HepG2 (cell line): ENCODE data around the gene STK40. TPM values are rescaled to one million over a fixed set of nuclear protein-coding genes. Genes with fewer than 3 reads are reported as not detected.

ENCODE experiments used
- BRCA1 ChIP-seq: sonication (generic); formaldehyde crosslinking; IDR thresholded peaks from 2 replicates; pipeline ENCODE4 v1.4.0; 2020; ENCODE audit warnings: missing genetic modification reagents
- DPF2 ChIP-seq: sonication (generic); formaldehyde crosslinking; IDR thresholded peaks from 2 replicates; pipeline ENCODE4 v1.4.0; 2020; ENCODE audit warnings: mild to moderate bottlenecking, low read depth, missing genetic modification reagents, borderline replicate concordance
- HMG20A ChIP-seq: IDR thresholded peaks from 2 replicates; pipeline ENCODE4 v1.6.1; 2016; ENCODE audit warnings: borderline replicate concordance
- HNF4G ChIP-seq, 2 experiments: sonication (generic) in 1 of 2; formaldehyde crosslinking in 1 of 2; IDR thresholded peaks; 2 replicates each; pipeline versions ENCODE4 v1.4.0 to v1.6.1; 2011 to 2020; ENCODE audit warnings: borderline replicate concordance in 2 of 2, low read depth in 2 of 2, mild to moderate bottlenecking in 2 of 2, low read length in 1 of 2, missing genetic modification reagents in 1 of 2, moderate library complexity in 1 of 2
- KDM3A ChIP-seq: IDR thresholded peaks from 2 replicates; pipeline ENCODE4 v1.6.1; 2018; ENCODE audit warnings: low read depth, missing compliant biosample characterization
- ONECUT2 ChIP-seq: sonication (generic); formaldehyde crosslinking; IDR thresholded peaks from 2 replicates; pipeline ENCODE4 v1.4.0; 2020; ENCODE audit warnings: missing genetic modification reagents
- PAX8 ChIP-seq: sonication (generic); formaldehyde crosslinking; IDR thresholded peaks from 2 replicates; pipeline ENCODE4 v1.8.0; 2022; ENCODE audit warnings: mild to moderate bottlenecking, missing genetic modification reagents, borderline replicate concordance
- RBAK ChIP-seq: sonication (generic); formaldehyde crosslinking; IDR thresholded peaks from 2 replicates; pipeline ENCODE4 v1.5.1; 2020; ENCODE audit warnings: mild to moderate bottlenecking, missing genetic modification reagents
- SALL2 ChIP-seq: sonication (generic); formaldehyde crosslinking; IDR thresholded peaks from 2 replicates; pipeline ENCODE4 v1.8.1; 2023; ENCODE audit warnings: mild to moderate bottlenecking, missing genetic modification reagents, inconsistent platforms
- SIX4 ChIP-seq: sonication (generic); formaldehyde crosslinking; IDR thresholded peaks from 2 replicates; pipeline ENCODE4 v1.4.0; 2020; ENCODE audit warnings: missing genetic modification reagents
- SMYD3 ChIP-seq: sonication (generic); formaldehyde crosslinking; IDR thresholded peaks from 2 replicates; pipeline ENCODE4 v1.8.1; 2023; ENCODE audit warnings: mild to moderate bottlenecking, missing genetic modification reagents
- TOPORS ChIP-seq: sonication (generic); formaldehyde crosslinking; IDR thresholded peaks from 2 replicates; pipeline ENCODE4 v1.8.0; 2023; ENCODE audit warnings: mild to moderate bottlenecking, missing genetic modification reagents
- ZNF138 ChIP-seq: sonication (generic); formaldehyde crosslinking; IDR thresholded peaks from 2 replicates; pipeline ENCODE4 v1.5.0; 2020; ENCODE audit warnings: mild to moderate bottlenecking, low read depth, missing genetic modification reagents
- ZNF713 ChIP-seq: sonication (generic); formaldehyde crosslinking; IDR thresholded peaks from 2 replicates; pipeline ENCODE4 v1.4.0; 2020; ENCODE audit warnings: mild to moderate bottlenecking, missing genetic modification reagents
- polyA plus RNA-seq, 8 experiments: library from polyadenylated mRNA; depleted of rRNA in 3 of 8; stranded (reverse) in 7 of 8; unstranded in 1 of 8; fragments of >200 nt; fragmentation: Illumina TruSeq in 4 of 8; extraction: Trizol in 4 of 8; gene quantifications; 2 replicates each; pipeline versions ENCODE4 v1.2.1 to v1.2.3, GENCODE V29; 2011 to 2016; ENCODE audit warnings: low read depth in 4 of 8, missing spikeins in 1 of 8, mixed read lengths in 1 of 8; ENCODE audit not compliant: insufficient read depth in 1 of 8
- total RNA-seq, 5 experiments: library from RNA; depleted of rRNA; stranded (reverse); fragments of >200 nt; fragmentation: Illumina TruSeq; extraction: Trizol; gene quantifications; 2 replicates each; pipeline ENCODE4 v1.2.3, GENCODE V29; 2016; ENCODE audit warnings: low read depth in 1 of 5
- TF ChIP-seq, protein P1 (sequence below): IDR thresholded peaks from 2 replicates; pipeline ENCODE4 v1.6.1; 2016; ENCODE audit warnings: mild to moderate bottlenecking
- TF ChIP-seq, protein P2 (sequence below): IDR thresholded peaks from 2 replicates; pipeline ENCODE4 v1.6.1; 2016; ENCODE audit warnings: mild to moderate bottlenecking, missing biosample characterization, missing genetic modification reagents
- TF ChIP-seq, protein P3 (sequence below): sonication (generic); formaldehyde crosslinking; IDR thresholded peaks from 2 replicates; pipeline ENCODE4 v1.4.0; 2020; ENCODE audit warnings: mild to moderate bottlenecking, missing genetic modification reagents, borderline replicate concordance
- TF ChIP-seq, protein P4 (sequence below): IDR thresholded peaks from 2 replicates; pipeline ENCODE4 v1.6.1; 2016; ENCODE audit warnings: low read depth, missing genetic modification reagents, missing compliant biosample characterization

The STK40 gene
- total and polyA plus RNA-seq, 2 of the 13 experiments (the other 11 are each of a cell fraction or from before 2014, with no cell fraction given): 33.8 to 35.1 TPM

DNA sequence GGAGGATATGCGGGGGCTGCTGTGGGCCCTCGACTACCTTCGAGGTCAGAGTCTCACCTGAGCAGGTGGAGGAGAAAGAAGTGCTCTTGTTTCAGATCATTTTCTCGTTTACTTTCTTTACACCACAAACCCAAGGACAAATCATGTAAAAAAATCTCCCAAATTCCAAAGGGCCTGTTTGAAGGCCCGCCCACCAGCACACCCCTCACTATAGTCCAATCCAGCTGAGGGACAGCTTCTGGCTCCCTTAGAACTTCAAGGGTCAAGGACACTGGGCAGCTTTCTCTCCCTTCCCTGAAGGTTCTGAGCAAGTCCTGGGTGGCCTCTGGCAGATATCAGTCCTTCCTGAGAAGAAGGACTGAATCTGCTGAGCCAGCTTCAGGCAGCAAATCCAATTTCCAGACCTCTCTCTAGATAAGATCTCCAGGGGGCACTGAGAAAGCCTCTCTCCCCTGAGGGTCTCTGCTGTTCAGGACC is 5.5 kb downstream of the STK40 start (continued):
- TF ChIP-seq, protein P1, sequence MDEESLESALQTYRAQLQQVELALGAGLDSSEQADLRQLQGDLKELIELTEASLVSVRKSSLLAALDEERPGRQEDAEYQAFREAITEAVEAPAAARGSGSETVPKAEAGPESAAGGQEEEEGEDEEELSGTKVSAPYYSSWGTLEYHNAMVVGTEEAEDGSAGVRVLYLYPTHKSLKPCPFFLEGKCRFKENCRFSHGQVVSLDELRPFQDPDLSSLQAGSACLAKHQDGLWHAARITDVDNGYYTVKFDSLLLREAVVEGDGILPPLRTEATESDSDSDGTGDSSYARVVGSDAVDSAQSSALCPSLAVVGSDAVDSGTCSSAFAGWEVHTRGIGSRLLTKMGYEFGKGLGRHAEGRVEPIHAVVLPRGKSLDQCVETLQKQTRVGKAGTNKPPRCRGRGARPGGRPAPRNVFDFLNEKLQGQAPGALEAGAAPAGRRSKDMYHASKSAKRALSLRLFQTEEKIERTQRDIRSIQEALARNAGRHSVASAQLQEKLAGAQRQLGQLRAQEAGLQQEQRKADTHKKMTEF (CRISPR knock-in tag): no peak
- TF ChIP-seq HNF4G (IDR thresholded peaks at IDR 0.05; ENCODE audit: borderline replicate concordance, low read depth, low read length) (peak; percentile 64; the same call in 1 of the 2 replicates), HNF4G (CRISPR knock-in tag; IDR thresholded peaks at IDR 0.05; ENCODE audit: borderline replicate concordance, low read depth) (no peak; the same call in 1 of the 2 replicates), SMYD3 (CRISPR knock-in tag) (no peak), TOPORS (CRISPR knock-in tag) (no peak), PAX8 (CRISPR knock-in tag) (no peak), HMG20A (CRISPR knock-in tag) (no peak), SALL2 (no peak), DPF2 (no peak), BRCA1 (no peak), ONECUT2 (no peak), ZNF713 (CRISPR knock-in tag) (no peak), ZNF138 (CRISPR knock-in tag) (no peak), SIX4 (CRISPR knock-in tag) (no peak), KDM3A (CRISPR knock-in tag) (no peak), RBAK (CRISPR knock-in tag) (no peak)
- TF ChIP-seq, protein P2, sequence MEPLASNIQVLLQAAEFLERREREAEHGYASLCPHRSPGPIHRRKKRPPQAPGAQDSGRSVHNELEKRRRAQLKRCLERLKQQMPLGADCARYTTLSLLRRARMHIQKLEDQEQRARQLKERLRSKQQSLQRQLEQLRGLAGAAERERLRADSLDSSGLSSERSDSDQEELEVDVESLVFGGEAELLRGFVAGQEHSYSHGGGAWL (CRISPR knock-in tag): no peak
- TF ChIP-seq, protein P3, sequence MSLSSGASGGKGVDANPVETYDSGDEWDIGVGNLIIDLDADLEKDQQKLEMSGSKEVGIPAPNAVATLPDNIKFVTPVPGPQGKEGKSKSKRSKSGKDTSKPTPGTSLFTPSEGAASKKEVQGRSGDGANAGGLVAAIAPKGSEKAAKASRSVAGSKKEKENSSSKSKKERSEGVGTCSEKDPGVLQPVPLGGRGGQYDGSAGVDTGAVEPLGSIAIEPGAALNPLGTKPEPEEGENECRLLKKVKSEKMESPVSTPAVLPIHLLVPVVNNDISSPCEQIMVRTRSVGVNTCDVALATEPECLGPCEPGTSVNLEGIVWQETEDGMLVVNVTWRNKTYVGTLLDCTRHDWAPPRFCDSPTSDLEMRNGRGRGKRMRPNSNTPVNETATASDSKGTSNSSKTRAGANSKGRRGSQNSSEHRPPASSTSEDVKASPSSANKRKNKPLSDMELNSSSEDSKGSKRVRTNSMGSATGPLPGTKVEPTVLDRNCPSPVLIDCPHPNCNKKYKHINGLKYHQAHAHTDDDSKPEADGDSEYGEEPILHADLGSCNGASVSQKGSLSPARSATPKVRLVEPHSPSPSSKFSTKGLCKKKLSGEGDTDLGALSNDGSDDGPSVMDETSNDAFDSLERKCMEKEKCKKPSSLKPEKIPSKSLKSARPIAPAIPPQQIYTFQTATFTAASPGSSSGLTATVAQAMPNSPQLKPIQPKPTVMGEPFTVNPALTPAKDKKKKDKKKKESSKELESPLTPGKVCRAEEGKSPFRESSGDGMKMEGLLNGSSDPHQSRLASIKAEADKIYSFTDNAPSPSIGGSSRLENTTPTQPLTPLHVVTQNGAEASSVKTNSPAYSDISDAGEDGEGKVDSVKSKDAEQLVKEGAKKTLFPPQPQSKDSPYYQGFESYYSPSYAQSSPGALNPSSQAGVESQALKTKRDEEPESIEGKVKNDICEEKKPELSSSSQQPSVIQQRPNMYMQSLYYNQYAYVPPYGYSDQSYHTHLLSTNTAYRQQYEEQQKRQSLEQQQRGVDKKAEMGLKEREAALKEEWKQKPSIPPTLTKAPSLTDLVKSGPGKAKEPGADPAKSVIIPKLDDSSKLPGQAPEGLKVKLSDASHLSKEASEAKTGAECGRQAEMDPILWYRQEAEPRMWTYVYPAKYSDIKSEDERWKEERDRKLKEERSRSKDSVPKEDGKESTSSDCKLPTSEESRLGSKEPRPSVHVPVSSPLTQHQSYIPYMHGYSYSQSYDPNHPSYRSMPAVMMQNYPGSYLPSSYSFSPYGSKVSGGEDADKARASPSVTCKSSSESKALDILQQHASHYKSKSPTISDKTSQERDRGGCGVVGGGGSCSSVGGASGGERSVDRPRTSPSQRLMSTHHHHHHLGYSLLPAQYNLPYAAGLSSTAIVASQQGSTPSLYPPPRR: no peak
- TF ChIP-seq, protein P4, sequence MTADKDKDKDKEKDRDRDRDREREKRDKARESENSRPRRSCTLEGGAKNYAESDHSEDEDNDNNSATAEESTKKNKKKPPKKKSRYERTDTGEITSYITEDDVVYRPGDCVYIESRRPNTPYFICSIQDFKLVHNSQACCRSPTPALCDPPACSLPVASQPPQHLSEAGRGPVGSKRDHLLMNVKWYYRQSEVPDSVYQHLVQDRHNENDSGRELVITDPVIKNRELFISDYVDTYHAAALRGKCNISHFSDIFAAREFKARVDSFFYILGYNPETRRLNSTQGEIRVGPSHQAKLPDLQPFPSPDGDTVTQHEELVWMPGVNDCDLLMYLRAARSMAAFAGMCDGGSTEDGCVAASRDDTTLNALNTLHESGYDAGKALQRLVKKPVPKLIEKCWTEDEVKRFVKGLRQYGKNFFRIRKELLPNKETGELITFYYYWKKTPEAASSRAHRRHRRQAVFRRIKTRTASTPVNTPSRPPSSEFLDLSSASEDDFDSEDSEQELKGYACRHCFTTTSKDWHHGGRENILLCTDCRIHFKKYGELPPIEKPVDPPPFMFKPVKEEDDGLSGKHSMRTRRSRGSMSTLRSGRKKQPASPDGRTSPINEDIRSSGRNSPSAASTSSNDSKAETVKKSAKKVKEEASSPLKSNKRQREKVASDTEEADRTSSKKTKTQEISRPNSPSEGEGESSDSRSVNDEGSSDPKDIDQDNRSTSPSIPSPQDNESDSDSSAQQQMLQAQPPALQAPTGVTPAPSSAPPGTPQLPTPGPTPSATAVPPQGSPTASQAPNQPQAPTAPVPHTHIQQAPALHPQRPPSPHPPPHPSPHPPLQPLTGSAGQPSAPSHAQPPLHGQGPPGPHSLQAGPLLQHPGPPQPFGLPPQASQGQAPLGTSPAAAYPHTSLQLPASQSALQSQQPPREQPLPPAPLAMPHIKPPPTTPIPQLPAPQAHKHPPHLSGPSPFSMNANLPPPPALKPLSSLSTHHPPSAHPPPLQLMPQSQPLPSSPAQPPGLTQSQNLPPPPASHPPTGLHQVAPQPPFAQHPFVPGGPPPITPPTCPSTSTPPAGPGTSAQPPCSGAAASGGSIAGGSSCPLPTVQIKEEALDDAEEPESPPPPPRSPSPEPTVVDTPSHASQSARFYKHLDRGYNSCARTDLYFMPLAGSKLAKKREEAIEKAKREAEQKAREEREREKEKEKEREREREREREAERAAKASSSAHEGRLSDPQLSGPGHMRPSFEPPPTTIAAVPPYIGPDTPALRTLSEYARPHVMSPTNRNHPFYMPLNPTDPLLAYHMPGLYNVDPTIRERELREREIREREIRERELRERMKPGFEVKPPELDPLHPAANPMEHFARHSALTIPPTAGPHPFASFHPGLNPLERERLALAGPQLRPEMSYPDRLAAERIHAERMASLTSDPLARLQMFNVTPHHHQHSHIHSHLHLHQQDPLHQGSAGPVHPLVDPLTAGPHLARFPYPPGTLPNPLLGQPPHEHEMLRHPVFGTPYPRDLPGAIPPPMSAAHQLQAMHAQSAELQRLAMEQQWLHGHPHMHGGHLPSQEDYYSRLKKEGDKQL (CRISPR knock-in tag): no peak
